ENCODE results near the gene ZNF469.
A peak's percentile ranks its signal among the peaks of the same experiment; 100 is the strongest.

The ZNF469 gene

DNA sequence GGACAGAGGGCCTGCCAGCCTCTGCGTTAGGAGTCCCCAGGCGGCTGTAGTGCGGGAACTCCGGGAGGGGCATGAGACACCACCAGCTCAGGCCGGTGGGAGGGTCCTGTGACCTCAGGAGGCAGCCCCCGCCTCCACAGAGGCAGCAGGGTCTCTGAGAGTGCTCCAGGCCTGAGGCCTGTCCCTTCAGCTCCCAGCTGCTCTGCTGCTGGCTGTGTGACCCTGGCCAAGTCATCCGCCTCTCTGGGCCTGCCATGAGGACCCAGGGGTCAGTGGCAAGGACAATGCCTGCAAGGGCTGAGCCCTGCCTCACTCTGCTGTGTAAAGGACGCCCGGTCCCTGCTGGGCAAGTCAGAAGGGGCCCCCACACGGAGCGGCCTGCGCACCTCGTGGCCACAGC, 43.3 kb downstream of the ZNF469 start:
- DNase-seq (ENCODE audit: low read depth in 2 of 2), result no peak

DNA sequence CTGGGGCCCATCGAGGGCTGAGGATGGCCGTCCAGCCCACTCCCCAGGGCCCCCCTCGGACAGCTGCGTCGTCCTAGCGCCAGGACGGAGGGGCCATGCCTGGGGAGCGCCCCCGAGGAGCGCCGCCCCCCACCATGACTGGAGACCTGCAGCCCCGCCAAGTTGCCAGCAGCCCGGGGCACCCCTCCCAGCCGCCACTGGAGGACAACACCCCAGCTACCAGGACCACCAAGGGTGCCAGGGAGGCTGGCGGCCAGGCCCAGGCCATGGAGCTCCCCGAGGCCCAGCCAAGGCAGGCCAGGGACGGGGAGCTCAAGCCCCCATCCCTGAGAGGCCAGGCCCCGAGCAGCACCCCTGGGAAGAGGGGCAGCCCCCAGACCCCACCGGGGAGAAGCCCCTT, 44.6 kb downstream of the ZNF469 start:
- no peak for DNase-seq (ENCODE audit: low read depth in 2 of 2)

DNA sequence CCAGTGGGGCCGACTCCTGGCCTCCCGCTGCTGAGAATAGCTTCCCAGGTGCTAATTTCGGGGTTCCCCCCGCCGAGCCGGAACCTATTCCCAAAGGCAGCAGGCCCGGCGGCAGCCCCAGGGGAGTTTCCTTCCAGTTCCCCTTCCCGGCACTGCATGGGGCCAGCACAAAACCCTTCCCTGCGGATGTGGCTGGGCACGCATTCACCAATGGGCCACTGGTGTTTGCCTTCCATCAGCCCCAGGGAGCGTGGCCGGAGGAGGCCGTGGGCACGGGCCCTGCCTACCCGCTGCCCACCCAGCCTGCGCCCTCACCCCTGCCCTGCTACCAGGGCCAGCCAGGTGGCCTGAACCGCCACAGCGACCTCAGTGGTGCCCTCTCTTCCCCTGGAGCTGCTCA, 45.4 kb downstream of the ZNF469 start:
- no peak for DNase-seq (ENCODE audit: low read depth in 2 of 2)

DNA sequence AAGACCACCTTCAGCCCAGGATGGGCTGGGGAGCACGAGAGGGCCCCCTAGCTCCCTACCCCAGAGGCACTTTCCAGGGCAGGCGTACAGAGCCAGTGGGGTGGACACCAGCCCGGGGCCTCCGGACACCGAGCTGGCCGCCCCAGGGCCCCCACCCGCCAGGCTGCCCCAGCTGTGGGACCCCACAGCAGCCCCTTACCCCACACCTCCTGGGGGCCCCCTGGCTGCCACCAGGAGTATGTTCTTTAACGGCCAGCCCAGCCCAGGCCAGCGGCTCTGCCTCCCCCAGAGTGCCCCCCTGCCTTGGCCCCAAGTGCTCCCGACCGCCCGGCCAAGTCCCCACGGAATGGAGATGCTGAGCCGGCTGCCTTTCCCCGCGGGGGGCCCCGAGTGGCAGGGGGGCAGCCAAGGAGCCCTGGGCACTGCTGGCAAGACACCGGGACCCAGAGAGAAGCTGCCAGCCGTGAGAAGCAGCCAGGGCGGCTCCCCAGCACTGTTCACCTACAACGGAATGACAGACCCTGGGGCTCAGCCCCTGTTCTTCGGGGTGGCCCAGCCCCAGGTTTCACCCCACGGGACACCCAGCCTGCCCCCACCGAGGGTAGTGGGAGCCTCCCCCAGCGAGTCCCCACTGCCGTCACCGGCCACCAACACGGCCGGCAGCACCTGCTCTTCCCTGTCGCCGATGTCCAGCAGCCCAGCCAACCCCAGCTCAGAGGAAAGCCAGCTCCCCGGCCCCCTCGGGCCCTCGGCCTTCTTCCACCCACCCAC, 46.0 kb downstream of the ZNF469 start:
- no peak for DNase-seq (ENCODE audit: low read depth in 2 of 2)

DNA sequence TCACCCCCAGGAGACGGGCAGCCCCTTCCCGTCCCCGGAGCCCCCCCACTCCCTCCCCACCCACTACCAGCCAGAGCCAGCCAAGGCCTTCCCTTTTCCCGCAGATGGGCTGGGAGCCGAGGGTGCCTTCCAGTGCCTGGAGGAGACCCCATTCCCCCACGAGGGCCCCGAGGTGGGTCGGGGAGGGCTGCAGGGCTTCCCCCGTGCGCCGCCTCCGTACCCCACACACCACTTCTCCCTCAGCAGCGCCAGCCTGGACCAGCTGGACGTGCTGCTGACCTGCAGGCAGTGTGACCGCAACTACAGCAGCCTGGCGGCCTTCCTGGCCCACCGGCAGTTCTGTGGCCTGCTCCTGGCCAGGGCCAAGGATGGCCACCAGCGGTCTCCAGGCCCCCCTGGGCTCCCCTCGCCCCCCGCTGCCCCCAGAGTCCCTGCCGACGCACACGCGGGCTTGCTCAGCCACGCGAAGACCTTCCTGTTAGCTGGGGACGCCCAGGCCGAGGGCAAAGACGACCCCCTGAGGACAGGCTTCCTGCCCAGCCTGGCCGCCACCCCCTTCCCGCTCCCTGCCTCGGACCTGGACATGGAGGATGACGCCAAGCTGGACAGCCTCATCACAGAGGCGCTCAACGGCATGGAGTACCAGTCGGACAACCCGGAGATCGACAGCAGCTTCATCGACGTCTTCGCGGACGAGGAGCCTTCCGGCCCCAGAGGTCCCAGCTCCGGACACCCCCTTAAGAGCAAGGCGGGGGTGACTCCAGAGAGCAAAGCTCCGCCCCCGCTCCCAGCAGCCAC, 46.8 kb downstream of the ZNF469 start:
- no peak for DNase-seq (ENCODE audit: low read depth in 2 of 2)

DNA sequence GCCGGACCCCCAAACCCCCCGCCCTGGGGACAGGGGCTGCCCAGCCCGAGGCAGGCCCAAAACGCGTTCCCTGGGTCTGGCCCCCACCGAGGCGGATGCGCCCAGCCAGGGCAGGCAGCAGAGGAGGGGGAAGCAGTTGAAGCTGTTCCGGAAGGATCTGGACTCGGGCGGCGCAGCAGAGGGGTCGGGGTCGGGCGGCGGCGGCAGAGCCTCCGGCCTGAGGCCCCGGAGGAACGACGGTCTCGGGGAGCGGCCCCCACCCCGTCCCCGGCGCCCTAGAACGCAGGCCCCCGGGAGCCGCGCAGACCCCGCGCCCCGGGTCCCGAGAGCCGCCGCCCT, 47.4 kb downstream of the ZNF469 start:
- no peak for DNase-seq (ENCODE audit: low read depth in 2 of 2)

DNA sequence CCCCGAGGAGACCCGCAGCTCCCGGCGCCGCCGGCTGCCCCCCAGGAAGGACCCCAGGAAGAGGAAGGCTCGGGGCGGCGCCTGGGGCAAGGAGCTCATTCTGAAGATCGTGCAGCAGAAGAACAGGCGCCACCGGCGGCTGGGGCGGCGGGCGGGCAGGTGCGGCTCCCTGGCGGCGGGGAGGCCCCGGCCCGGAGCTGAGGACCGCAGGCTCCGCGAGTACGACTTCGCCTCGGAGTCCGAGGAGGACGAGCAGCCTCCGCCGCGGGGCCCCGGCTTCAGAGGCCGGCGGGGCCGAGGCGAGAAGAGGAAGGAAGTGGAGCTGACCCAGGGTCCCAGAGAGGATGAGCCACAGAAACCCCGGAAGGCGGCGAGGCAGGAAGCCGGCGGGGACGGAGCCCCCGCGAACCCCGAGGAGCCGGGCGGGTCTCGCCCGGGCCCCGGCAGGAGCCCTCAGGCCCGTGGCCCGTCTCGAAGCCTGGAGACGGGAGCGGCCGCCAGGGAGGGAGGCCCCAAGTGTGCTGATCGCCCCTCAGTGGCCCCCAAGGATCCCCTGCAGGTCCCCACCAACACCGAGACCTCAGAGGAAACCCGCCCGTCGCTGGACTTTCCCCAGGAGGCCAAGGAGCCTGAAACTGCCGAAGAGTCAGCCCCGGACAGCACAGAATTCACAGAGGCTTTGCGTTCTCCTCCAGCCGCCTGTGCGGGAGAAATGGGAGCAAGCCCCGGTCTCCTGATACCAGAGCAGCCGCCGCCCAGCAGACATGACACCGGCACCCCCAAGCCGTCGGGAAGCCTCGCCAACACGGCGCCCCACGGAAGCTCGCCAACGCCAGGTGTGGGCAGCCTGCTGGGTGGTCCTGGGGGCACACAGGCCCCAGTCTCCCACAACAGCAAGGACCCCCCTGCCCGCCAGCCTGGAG, 48.0 kb downstream of the ZNF469 start:
- peak in 1 of 2 donors; percentile 6 for DNase-seq (ENCODE audit: low read depth in 2 of 2)

DNA sequence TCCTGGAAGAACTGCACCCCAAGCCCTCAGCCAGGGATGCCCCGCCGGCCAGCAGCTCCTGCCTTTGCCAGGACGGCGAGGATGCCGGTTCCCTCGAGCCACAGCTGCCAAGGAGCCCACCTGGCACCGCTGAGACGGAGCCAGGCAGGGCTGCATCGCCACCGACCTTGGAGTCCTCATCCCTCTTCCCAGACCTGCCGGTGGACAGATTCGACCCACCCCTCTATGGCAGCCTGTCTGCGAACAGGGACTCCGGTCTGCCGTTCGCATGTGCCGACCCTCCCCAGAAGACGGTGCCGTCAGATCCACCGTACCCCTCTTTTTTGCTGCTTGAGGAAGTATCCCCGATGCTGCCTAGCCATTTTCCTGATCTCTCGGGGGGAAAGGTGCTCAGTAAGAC, 48.9 kb downstream of the ZNF469 start:
- DNase-seq (ENCODE audit: low read depth in 2 of 2), result no peak

DNA sequence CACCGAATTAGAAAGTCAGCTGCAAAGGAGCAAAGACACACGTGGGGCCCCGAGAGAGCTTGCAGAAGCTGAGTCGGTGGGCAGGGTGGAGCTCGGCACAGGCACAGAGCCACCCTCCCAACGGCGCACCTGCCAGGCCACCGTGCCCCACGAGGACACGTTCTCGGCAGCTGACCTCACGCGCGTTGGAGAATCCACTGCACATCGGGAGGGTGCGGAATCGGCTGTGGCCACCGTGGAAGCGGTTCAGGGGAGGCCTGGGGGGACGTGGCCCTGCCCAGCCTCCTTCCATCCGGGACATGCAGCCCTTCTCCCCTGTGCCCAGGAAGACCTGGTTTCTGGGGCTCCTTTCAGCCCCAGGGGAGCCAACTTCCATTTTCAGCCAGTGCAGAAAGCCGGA, 49.4 kb downstream of the ZNF469 start:
- no peak for DNase-seq (ENCODE audit: low read depth in 2 of 2)

Data from activated CD8-positive, alpha-beta memory T cell treated with anti-CD3 and anti-CD28 coated beads for 4 hours (primary cell).